ENCODE data around the gene RSL1D1.

DNA sequence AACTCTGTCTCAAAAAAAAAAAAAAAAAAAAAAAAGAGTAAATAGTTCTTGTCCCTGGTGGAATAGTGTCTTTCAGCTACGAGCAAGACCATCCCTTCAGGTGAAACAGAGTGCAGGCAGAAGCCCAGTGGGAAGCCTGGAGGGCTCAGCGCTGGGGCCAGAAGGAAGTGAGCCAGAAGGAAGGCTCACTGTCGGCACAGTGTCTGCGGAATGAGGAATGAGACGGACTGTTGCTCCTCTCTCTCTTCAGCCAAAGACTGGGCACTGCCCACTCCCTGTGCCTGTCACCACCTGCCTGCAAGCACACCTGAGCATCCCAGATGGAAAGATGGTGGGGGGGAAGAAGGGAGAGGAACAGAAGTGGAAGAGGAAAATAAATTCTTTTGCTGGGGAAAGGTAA is 7.5 kb downstream of the RSL1D1 start:
- no peak for TF ChIP-seq EZH2 (IDR thresholded peaks at IDR 0.05; ENCODE audit: borderline replicate concordance, low read depth, low read length, severe bottlenecking)
- TF ChIP-seq, protein P1, sequence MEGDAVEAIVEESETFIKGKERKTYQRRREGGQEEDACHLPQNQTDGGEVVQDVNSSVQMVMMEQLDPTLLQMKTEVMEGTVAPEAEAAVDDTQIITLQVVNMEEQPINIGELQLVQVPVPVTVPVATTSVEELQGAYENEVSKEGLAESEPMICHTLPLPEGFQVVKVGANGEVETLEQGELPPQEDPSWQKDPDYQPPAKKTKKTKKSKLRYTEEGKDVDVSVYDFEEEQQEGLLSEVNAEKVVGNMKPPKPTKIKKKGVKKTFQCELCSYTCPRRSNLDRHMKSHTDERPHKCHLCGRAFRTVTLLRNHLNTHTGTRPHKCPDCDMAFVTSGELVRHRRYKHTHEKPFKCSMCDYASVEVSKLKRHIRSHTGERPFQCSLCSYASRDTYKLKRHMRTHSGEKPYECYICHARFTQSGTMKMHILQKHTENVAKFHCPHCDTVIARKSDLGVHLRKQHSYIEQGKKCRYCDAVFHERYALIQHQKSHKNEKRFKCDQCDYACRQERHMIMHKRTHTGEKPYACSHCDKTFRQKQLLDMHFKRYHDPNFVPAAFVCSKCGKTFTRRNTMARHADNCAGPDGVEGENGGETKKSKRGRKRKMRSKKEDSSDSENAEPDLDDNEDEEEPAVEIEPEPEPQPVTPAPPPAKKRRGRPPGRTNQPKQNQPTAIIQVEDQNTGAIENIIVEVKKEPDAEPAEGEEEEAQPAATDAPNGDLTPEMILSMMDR (IDR thresholded peaks at IDR 0.05; ENCODE audit: borderline replicate concordance, extremely low read depth, low read length, poor library complexity, severe bottlenecking), result no peak
